Neural progenitor cell (in vitro differentiated cells): Measurements from ENCODE around the gene C9orf50. TPM values are rescaled to one million over a fixed set of nuclear protein-coding genes. Genes with fewer than 3 reads are reported as not detected.
A peak's percentile ranks its signal among the peaks of the same experiment; 100 is the strongest.

Experiments used
- DNase-seq: peaks from one replicate; pipeline ENCODE4 v3.0.0-alpha.2; 2016; ENCODE audit warnings: low spot score
- H2AFZ ChIP-seq: fragments of 200-600 bp; sonication (generic); replicated peaks from 2 replicates; pipeline ENCODE4 v1.6.1; 2016; ENCODE audit warnings: antibody characterized with exemption
- H3F3A ChIP-seq: fragments of 200-600 bp; sonication (generic); 2 replicates; pipeline ENCODE4 v1.6.1; 2016; ENCODE audit warnings: antibody characterized with exemption, low read depth
- H3K27ac ChIP-seq: fragments of 200-600 bp; sonication (generic); 2 replicates; pipeline ENCODE4 v1.5.1; 2016; ENCODE audit warnings: mild to moderate bottlenecking
- H3K27me3 ChIP-seq: fragments of 200-600 bp; sonication (generic); 2 replicates; pipeline ENCODE4 v1.6.1; 2016; ENCODE audit warnings: mild to moderate bottlenecking, moderate library complexity
- H3K36me3 ChIP-seq: fragments of 200-600 bp; sonication (generic); 2 replicates; pipeline ENCODE4 v1.5.1; 2016
- H3K4me1 ChIP-seq: fragments of 200-600 bp; sonication (generic); 2 replicates; pipeline ENCODE4 v1.6.1; 2016; ENCODE audit warnings: mixed run types
- H3K4me2 ChIP-seq: fragments of 200-600 bp; sonication (generic); 2 replicates; pipeline ENCODE4 v1.6.1; 2016
- H3K4me3 ChIP-seq: fragments of 200-600 bp; sonication (generic); 2 replicates; pipeline ENCODE4 v1.5.1; 2016
- H3K79me2 ChIP-seq: fragments of 200-600 bp; sonication (generic); 2 replicates; pipeline ENCODE4 v1.6.1; 2016; ENCODE audit warnings: low read depth
- H3K9ac ChIP-seq: fragments of 200-600 bp; sonication (generic); 2 replicates; pipeline ENCODE4 v1.6.1; 2016
- H3K9me3 ChIP-seq: fragments of 200-600 bp; sonication (generic); 2 replicates; pipeline ENCODE4 v1.5.1; 2016; ENCODE audit warnings: low read depth
- H4K20me1 ChIP-seq: fragments of 200-600 bp; sonication (generic); 2 replicates; pipeline ENCODE4 v1.6.1; 2016; ENCODE audit warnings: low read depth
- H3K27ac Mint-ChIP-seq: 3 replicates; pipeline ENCODE4 v1.8.0; 2021; ENCODE audit warnings: mixed read lengths
- H3K27me3 Mint-ChIP-seq: 2 replicates; pipeline ENCODE4 v1.8.0; 2022; ENCODE audit warnings: low read depth, mild to moderate bottlenecking, inconsistent platforms, moderate library complexity, mixed read lengths; ENCODE audit not compliant: insufficient read depth
- H3K36me3 Mint-ChIP-seq: 3 replicates; pipeline ENCODE4 v1.8.0; 2021; ENCODE audit warnings: mixed read lengths
- H3K4me1 Mint-ChIP-seq: 3 replicates; pipeline ENCODE4 v1.8.0; 2021; ENCODE audit warnings: mixed read lengths
- H3K4me3 Mint-ChIP-seq: 3 replicates; pipeline ENCODE4 v1.8.0; 2021; ENCODE audit warnings: mild to moderate bottlenecking, moderate library complexity, mixed read lengths
- H3K9me3 Mint-ChIP-seq: 3 replicates; pipeline ENCODE4 v1.8.0; 2020; ENCODE audit warnings: mixed read lengths
- EZH2 ChIP-seq: fragments of 200-600 bp; sonication (generic); IDR thresholded peaks from 2 replicates; pipeline ENCODE4 v1.6.1; 2017; ENCODE audit warnings: antibody characterized with exemption, mild to moderate bottlenecking, moderate library complexity
- EZH2phosphoT487 ChIP-seq: fragments of 200-600 bp; sonication (generic); IDR thresholded peaks from 2 replicates; pipeline ENCODE4 v1.6.1; 2017; ENCODE audit warnings: antibody characterized with exemption
- total RNA-seq: library from RNA; depleted of rRNA; stranded (reverse); fragments of >200 nt; gene quantifications from 2 replicates; pipeline ENCODE4 v1.2.3, GENCODE V29; 2015; ENCODE audit warnings: low replicate concordance
- TF ChIP-seq, protein P1 (sequence below): fragments of 200-600 bp; sonication (generic); IDR thresholded peaks from 2 replicates; pipeline ENCODE4 v1.5.1; 2017; ENCODE audit warnings: antibody characterized with exemption, mild to moderate bottlenecking

Gene C9orf50
- total RNA-seq, 1 donor from 2014 or later: not detected

DNA sequence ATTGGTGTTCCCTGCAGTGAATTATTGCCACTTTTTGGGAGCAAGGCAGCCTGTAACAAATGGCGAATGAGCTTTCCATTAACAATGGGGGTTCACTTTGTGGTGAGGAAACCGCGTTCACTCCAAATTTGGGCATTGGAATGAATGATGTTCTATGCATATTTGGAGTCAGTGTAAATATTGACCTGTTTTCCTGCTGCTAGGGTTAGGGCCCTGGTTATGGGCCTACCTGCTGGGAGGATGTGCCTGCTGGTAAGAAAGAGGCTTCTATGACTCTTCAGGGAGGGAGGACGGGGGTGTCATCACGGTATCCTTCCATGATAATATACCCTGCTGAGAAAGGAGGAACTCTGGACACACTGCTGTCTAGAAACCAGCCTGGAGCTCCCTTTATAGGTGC, 29.0 kb downstream of the C9orf50 start:
- Histone ChIP-seq H3K9me3 (no peaks in the 10 kb centered on the region), H3K27ac (no peak overlapping the region), H3K36me3 (no peaks in the 10 kb centered on the region), H3K4me1 (peaks cover 38% of the 10 kb centered on the region), H3K9ac (no peak overlapping the region), H3K4me3 (no peak overlapping the region), H3K4me2 (no peak overlapping the region), H4K20me1 (no peaks in the 10 kb centered on the region), H3F3A (peaks cover 40% of the 10 kb centered on the region), H3K27me3 (no peaks in the 10 kb centered on the region), H3K79me2 (no peaks in the 10 kb centered on the region), H2AFZ (no peak overlapping the region)
- peaks cover 18% of the 10 kb centered on the region for H3K27me3 Mint-ChIP-seq
- H3K4me1 Mint-ChIP-seq: peaks cover 80% of the 10 kb centered on the region
- H3K36me3 Mint-ChIP-seq: no peaks in the 10 kb centered on the region
- peak overlapping the region; percentile 4 for H3K27ac Mint-ChIP-seq
- DNase-seq: no peak
- TF ChIP-seq, protein P1, sequence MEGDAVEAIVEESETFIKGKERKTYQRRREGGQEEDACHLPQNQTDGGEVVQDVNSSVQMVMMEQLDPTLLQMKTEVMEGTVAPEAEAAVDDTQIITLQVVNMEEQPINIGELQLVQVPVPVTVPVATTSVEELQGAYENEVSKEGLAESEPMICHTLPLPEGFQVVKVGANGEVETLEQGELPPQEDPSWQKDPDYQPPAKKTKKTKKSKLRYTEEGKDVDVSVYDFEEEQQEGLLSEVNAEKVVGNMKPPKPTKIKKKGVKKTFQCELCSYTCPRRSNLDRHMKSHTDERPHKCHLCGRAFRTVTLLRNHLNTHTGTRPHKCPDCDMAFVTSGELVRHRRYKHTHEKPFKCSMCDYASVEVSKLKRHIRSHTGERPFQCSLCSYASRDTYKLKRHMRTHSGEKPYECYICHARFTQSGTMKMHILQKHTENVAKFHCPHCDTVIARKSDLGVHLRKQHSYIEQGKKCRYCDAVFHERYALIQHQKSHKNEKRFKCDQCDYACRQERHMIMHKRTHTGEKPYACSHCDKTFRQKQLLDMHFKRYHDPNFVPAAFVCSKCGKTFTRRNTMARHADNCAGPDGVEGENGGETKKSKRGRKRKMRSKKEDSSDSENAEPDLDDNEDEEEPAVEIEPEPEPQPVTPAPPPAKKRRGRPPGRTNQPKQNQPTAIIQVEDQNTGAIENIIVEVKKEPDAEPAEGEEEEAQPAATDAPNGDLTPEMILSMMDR: no peak
- TF ChIP-seq EZH2: no peak
- no peak for TF ChIP-seq EZH2phosphoT487
- no peak overlapping the region for H3K4me3 Mint-ChIP-seq
- no peaks in the 10 kb centered on the region for H3K9me3 Mint-ChIP-seq

DNA sequence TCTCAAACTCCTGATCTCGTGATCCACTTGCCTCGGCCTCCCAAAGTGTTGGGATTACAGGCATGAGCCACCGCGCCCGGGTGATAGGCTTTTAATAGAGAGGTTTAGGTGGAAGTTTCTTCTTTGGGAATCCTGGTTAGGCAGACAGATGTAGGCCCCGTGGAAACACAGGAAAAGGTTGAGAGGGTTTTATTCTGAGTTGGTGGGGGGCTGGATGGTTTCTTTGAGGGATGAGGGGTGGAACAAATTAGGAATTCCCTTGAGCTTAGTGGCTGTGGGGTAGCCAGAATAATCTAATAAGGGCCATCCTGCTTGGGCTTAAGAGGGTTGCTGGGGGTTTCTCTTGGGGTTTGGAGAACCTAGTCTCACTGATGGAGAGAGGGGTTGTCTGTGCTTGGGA, 30.4 kb downstream of the C9orf50 start:
- peaks cover 14% of the 10 kb centered on the region for H3K27me3 Mint-ChIP-seq
- no peaks in the 10 kb centered on the region for H3K36me3 Mint-ChIP-seq
- H3K4me3 Mint-ChIP-seq: peak overlapping the region; percentile 39

DNA sequence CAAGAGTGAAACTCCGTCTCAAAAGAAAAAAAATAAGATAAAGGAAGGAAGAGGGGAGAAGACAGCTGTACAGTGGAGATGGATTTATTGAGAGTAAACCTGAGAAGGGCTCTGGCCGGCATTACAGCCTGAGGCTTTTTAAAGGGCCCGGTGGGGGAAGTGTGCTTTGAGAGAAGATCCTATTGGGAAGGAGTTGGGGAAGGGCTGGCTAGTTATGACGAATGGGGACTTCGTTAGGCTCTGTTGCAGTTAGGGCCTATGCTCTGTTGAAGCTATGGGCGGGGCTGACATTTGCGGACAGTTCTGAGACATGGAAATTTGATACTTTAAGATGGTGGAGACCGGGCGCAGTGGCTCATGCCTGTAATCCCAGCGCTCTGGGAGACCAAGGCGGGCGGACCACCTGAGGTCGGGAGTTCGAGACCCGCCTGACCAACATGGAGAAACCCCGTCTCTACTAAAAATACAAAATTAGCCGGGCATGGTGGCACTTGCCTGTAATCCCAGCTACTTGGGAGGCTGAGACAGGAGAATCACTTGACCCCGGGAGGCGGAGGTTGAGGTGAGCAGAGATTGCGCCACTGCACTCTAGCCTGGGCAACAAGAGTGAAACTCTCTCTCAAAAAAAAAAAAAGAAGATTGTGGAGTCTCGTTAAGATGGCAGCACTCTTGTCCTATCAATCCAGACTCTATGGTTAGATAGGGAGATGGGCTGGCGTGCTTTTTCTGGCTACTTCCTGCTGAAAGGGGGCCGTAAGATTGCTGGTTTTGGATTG, 33.2 kb downstream of the C9orf50 start:
- peaks cover 19% of the 10 kb centered on the region for H3F3A ChIP-seq
- no peak overlapping the region for H3K9ac ChIP-seq
- H3K9me3 ChIP-seq: no peaks in the 10 kb centered on the region
- H4K20me1 ChIP-seq: no peaks in the 10 kb centered on the region
- H2AFZ ChIP-seq: no peak overlapping the region
- TF ChIP-seq, protein P1: no peak
- TF ChIP-seq EZH2phosphoT487 (no peak), EZH2 (no peak)
- no peaks in the 10 kb centered on the region for H3K79me2 ChIP-seq
- H3K4me1 ChIP-seq: peaks cover 25% of the 10 kb centered on the region
- H3K4me3 ChIP-seq: no peak overlapping the region
- Mint-ChIP-seq H3K27me3 (peaks cover 19% of the 10 kb centered on the region), H3K36me3 (no peaks in the 10 kb centered on the region), H3K27ac (no peak overlapping the region), H3K4me3 (no peak overlapping the region), H3K9me3 (no peaks in the 10 kb centered on the region), H3K4me1 (peaks cover 67% of the 10 kb centered on the region)
- DNase-seq: no peak
- H3K27ac ChIP-seq: no peak overlapping the region
- H3K27me3 ChIP-seq: no peaks in the 10 kb centered on the region
- no peak overlapping the region for H3K4me2 ChIP-seq
- no peaks in the 10 kb centered on the region for H3K36me3 ChIP-seq

More for the DNA sequence above, 30.4 kb downstream of the C9orf50 start:
- Histone ChIP-seq H3K79me2 (no peaks in the 10 kb centered on the region), H3K27me3 (no peaks in the 10 kb centered on the region), H4K20me1 (no peaks in the 10 kb centered on the region), H3K4me2 (peak overlapping the region; percentile 45), H3K9me3 (no peaks in the 10 kb centered on the region), H3K4me3 (no peak overlapping the region), H3K4me1 (peaks cover 28% of the 10 kb centered on the region), H3F3A (peaks cover 27% of the 10 kb centered on the region), H3K9ac (no peak overlapping the region), H3K36me3 (no peaks in the 10 kb centered on the region), H2AFZ (peak overlapping the region; percentile 2), H3K27ac (no peak overlapping the region)
- Mint-ChIP-seq H3K4me1 (peaks cover 80% of the 10 kb centered on the region), H3K9me3 (no peaks in the 10 kb centered on the region), H3K27ac (peak overlapping the region; percentile 96)
- TF ChIP-seq EZH2 (no peak), EZH2phosphoT487 (no peak)
- TF ChIP-seq, protein P1: no peak
- no peak for DNase-seq
